Spleen (tissue), 11 donors: ENCODE data around the gene ZDHHC14. TPM values are rescaled to one million over a fixed set of nuclear protein-coding genes. Genes with fewer than 3 reads are reported as not detected.

Experiments used
- DNase-seq: peaks from one replicate; pipeline ENCODE4 v3.0.0-alpha.2; 2020
- H3K27ac ChIP-seq, 8 donors: fragments of 200-600 bp; sonication (generic) in 7 of 8; 1 replicate in 4 of 8; 2 replicates in 4 of 8; pipeline versions ENCODE4 v1.5.0 to v1.8.0; 2016 to 2021; ENCODE audit warnings: inconsistent platforms in 4 of 8, mild to moderate bottlenecking in 4 of 8, moderate library complexity in 1 of 8
- H3K27me3 ChIP-seq, 7 donors: fragments of 200-600 bp; sonication (generic) in 6 of 7; replicated peaks in 1 of 7; 1 replicate in 4 of 7; 2 replicates in 3 of 7; pipeline versions ENCODE4 v1.5.0 to v1.8.0; 2016 to 2021; ENCODE audit warnings: inconsistent platforms in 3 of 7, mild to moderate bottlenecking in 1 of 7
- H3K36me3 ChIP-seq, 6 donors: fragments of 200-600 bp; sonication (generic) in 5 of 6; 1 replicate in 4 of 6; 2 replicates in 2 of 6; pipeline versions ENCODE4 v1.5.0 to v1.8.0; 2016 to 2021; ENCODE audit warnings: inconsistent platforms in 2 of 6
- H3K4me1 ChIP-seq, 6 donors: fragments of 200-600 bp; sonication (generic) in 5 of 6; 1 replicate in 3 of 6; 2 replicates in 3 of 6; pipeline versions ENCODE4 v1.5.0 to v1.8.0; 2016 to 2021; ENCODE audit warnings: inconsistent platforms in 3 of 6
- H3K4me3 ChIP-seq, 8 donors: fragments of 200-600 bp; sonication (generic) in 7 of 8; 1 replicate in 4 of 8; 2 replicates in 4 of 8; pipeline versions ENCODE4 v1.5.0 to v1.8.0; 2016 to 2021; ENCODE audit warnings: inconsistent platforms in 4 of 8, mild to moderate bottlenecking in 4 of 8, moderate library complexity in 2 of 8
- H3K9me3 ChIP-seq, 8 donors: fragments of 200-600 bp; sonication (generic) in 7 of 8; 1 replicate in 4 of 8; 2 replicates in 4 of 8; pipeline versions ENCODE4 v1.5.0 to v1.8.0; 2016 to 2021; ENCODE audit warnings: inconsistent platforms in 4 of 8
- POLR2A ChIP-seq, 3 donors: fragments of 450-650 bp; IDR thresholded peaks; one replicate each; pipeline ENCODE4 v1.5.1; 2017; ENCODE audit warnings: antibody characterized with exemption in 3 of 3, mild to moderate bottlenecking in 1 of 3
- POLR2AphosphoS5 ChIP-seq, 3 donors: sonication (generic); formaldehyde crosslinking; IDR thresholded peaks; one replicate each; pipeline ENCODE4 v1.5.1; 2017; ENCODE audit warnings: antibody characterized with exemption in 3 of 3
- WGBS, 5 donors: extraction: QIAGEN DNeasy Blood & Tissue Kit in 3 of 5; methylation state at CpG; one replicate each; pipeline versions ENCODE4 v1.1.5 to v1.1.7; 2013 to 2018; 5-methylcytosine and 5-hydroxymethylcytosine counted together
- intact Hi-C: fragments of 100-400 bp; cut with DNase I; formaldehyde crosslinking; loops from one replicate; pipeline ENCODE4 v1.15.0; 2023; ENCODE audit warnings: low total_unique reads
- polyA plus RNA-seq, 3 donors: library from polyadenylated mRNA; stranded (reverse); fragments of 200-250 nt; gene quantifications; one replicate each; pipeline ENCODE4 v1.2.1, GENCODE V29; 2013
- total RNA-seq, 7 donors: library from RNA; depleted of rRNA in 3 of 7; stranded (reverse); fragments of >200 nt in 3 of 7; fragmentation: NEBNext Ultra II Directional in 4 of 7; extraction: Animal tissue kit (Norgen Biotek cat#: 25700) in 4 of 7; gene quantifications; one replicate each; pipeline versions ENCODE4 v1.1.0 to v1.2.1, GENCODE V29; 2016 to 2021
- TF ChIP-seq, protein P1 (sequence below), 11 experiments: fragments of 200-600 bp in 7 of 11; fragments of 450-650 bp in 4 of 11; sonication (generic) in 4 of 11; IDR thresholded peaks in 8 of 11; conservative IDR thresholded peaks in 3 of 11; 1 replicate in 7 of 11; 2 replicates in 4 of 11; pipeline versions ENCODE4 v1.4.0 to v1.8.0; 2016 to 2021; ENCODE audit warnings: antibody characterized with exemption in 11 of 11, inconsistent platforms in 4 of 11, mild to moderate bottlenecking in 1 of 11
- donor health status: healthy with polysubstance abuse.
- donor health status: DM: no; HTN: no; CAD: no; lungs with moderate emphysema.
- donor health status: DM: no; HTN: no; CAD: no.
- donor health status: Bipolar disorder and iron deficiency.
- donor health status: healthy.
- donor health status: DM: no; HTN: no; CAD: no.
- donor health status: DM: yes; HTN: yes; CAD: no.

ZDHHC14 gene
- total and polyA plus RNA-seq, 10 donors, result 7.8 to 18.2 (median 11.7) TPM

DNA sequence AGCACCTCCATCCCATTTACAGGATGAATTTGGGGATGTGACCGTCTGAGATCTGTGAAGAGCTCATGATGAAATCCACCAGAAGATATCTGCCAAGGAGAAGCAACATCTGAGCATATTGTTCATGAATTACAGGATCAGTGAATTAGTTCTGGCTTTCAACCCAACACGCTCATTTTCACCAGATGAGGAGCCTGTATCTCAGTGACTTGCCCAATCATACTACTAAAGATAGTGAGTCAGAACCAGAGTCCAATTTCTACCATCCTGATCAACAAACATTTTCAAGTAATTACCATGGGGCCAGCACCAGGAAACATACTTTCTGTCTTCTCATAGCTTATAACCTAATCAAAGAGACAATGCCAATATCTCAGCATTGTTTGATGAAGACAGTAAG is 116.6 kb downstream of the ZDHHC14 start:
- peaks cover 3 to 26% (median 8%) of the 10 kb centered on the region in 6 donors for H3K4me1 ChIP-seq
- no peak overlapping the region for H3K27ac ChIP-seq
- peaks cover 0 to 3% (median 0%) of the 10 kb centered on the region in 8 donors for H3K9me3 ChIP-seq
- H3K27me3 ChIP-seq, result no peaks in the 10 kb centered on the region
- DNase-seq, result no peak
- 88 to 98% (median 91%) methylated on average over 2 of the region's 2 CpGs for WGBS, 5 donors
- intact Hi-C loops, result no loop called here
- TF ChIP-seq POLR2A (IDR thresholded peaks at IDR 0.05) (no peak), POLR2AphosphoS5 (IDR thresholded peaks at IDR 0.05) (no peak)
- TF ChIP-seq, protein P1, sequence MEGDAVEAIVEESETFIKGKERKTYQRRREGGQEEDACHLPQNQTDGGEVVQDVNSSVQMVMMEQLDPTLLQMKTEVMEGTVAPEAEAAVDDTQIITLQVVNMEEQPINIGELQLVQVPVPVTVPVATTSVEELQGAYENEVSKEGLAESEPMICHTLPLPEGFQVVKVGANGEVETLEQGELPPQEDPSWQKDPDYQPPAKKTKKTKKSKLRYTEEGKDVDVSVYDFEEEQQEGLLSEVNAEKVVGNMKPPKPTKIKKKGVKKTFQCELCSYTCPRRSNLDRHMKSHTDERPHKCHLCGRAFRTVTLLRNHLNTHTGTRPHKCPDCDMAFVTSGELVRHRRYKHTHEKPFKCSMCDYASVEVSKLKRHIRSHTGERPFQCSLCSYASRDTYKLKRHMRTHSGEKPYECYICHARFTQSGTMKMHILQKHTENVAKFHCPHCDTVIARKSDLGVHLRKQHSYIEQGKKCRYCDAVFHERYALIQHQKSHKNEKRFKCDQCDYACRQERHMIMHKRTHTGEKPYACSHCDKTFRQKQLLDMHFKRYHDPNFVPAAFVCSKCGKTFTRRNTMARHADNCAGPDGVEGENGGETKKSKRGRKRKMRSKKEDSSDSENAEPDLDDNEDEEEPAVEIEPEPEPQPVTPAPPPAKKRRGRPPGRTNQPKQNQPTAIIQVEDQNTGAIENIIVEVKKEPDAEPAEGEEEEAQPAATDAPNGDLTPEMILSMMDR (IDR thresholded peaks at IDR 0.05 in 8 of 11, conservative IDR thresholded peaks at IDR 0.05 in 3 of 11), result no peak
- H3K4me3 ChIP-seq, result no peak overlapping the region
- H3K36me3 ChIP-seq, result no peaks in the 10 kb centered on the region

DNA sequence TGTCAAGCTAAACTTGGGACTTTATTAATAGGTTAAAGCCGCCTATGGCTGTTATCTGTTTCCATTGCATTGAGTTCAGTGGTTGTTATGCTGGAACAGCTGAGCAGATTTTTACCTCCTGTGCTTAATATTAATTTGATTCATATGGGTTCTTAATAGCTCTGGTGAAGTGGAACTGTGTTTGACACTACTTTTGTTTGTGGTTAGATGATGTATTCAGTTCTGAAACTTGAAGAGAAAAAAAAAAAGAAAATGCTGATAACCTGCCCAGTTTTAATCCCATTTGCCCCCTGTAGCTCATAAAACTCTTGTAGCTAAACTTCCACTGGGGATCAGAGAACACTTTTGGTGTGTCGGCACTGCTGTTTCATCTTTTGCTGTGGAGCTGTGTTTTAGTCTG is 117.8 kb downstream of the ZDHHC14 start:
- Histone ChIP-seq H3K27me3 (no peaks in the 10 kb centered on the region), H3K27ac (no peak overlapping the region), H3K4me3 (no peak overlapping the region), H3K4me1 (peaks cover 3 to 26% (median 8%) of the 10 kb centered on the region in 6 donors), H3K36me3 (no peaks in the 10 kb centered on the region), H3K9me3 (peaks cover 0 to 3% (median 0%) of the 10 kb centered on the region in 8 donors)
- no peak for DNase-seq
- TF ChIP-seq POLR2AphosphoS5 (IDR thresholded peaks at IDR 0.05), result no peak
- TF ChIP-seq POLR2A (IDR thresholded peaks at IDR 0.05), result no peak
- TF ChIP-seq, protein P1 (IDR thresholded peaks at IDR 0.05 in 8 of 11, conservative IDR thresholded peaks at IDR 0.05 in 3 of 11), result no peak
- intact Hi-C loops, result no loop called here
- 85 to 94% (median 91%) methylated on average over 2 of the region's 2 CpGs for WGBS, 5 donors

DNA sequence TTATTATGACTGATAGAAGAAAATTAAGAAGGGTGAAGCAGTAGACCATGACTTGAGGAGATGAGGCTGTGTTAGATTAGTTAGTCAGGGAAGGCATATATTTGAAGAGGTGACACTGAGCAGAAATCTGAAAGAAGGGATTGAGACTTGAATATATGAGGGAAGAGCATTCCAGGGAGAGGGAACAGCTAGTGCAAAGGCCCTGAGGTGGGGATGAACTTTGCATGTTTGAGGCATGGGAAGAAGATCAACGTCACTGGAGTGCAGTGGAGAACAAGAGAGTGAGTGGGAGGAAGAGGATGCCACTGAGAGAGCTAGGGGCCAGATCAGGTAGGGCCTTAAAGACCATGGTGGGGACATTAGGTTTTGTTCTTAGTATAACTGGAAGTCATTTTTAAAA is 119.0 kb downstream of the ZDHHC14 start:
- Histone ChIP-seq H3K27me3 (no peaks in the 10 kb centered on the region), H3K27ac (no peak overlapping the region), H3K4me1 (peaks cover 0 to 26% (median 6%) of the 10 kb centered on the region in 6 donors), H3K36me3 (no peaks in the 10 kb centered on the region), H3K9me3 (peaks cover 0 to 6% (median 1%) of the 10 kb centered on the region in 8 donors), H3K4me3 (no peak overlapping the region)
- DNase-seq, result no peak
- intact Hi-C loops, result no loop called here
- 68 to 87% (median 83%) methylated on average over 1 of the region's 1 CpG for WGBS, 5 donors
- no peak for TF ChIP-seq POLR2A (IDR thresholded peaks at IDR 0.05)
- TF ChIP-seq POLR2AphosphoS5 (IDR thresholded peaks at IDR 0.05), result no peak
- TF ChIP-seq, protein P1 (IDR thresholded peaks at IDR 0.05 in 8 of 11, conservative IDR thresholded peaks at IDR 0.05 in 3 of 11), result no peak

DNA sequence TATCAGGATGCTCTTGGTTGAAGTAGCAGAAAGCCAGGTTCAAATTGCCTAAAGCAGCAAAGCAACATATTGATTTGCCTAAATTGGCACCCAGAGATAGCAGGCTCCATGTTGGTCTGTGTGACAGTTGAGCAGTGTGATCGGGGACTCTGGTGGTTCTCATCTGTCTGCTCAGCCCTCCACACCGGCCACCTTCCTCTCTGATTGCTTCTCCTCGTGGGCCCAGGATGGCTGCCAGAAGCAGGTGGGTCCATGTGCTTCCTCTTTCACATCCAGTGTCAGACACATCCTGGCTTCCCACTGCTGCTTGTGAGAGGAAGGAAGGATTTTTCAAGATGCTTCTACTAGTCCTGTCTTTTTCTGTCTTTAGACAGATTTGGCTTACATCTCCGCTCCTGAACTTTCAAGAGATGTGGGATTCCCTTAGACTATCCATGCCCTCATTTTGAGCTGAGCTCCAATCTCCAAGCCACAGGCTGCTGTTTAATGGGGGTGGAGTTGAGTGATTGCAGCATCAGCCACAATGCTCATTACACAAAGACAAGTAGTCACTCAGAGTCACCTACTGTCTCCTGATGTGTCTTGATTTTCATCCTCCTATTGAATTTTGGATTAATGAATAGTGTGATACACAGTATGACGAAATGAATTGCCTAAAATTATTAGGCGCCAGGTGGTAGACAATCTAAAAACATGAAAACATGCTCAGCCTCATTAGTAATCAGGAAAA is 122.2 kb downstream of the ZDHHC14 start:
- H3K27ac ChIP-seq, result no peak overlapping the region
- peaks cover 3 to 25% (median 19%) of the 10 kb centered on the region in 8 donors for H3K9me3 ChIP-seq
- H3K4me3 ChIP-seq, result no peak overlapping the region
- no peaks in the 10 kb centered on the region for H3K27me3 ChIP-seq
- H3K36me3 ChIP-seq, result peaks cover 0 to 3% (median 0%) of the 10 kb centered on the region in 6 donors
- H3K4me1 ChIP-seq, result peaks cover 0 to 22% (median 3%) of the 10 kb centered on the region in 6 donors
- TF ChIP-seq, protein P1 (IDR thresholded peaks at IDR 0.05 in 8 of 11, conservative IDR thresholded peaks at IDR 0.05 in 3 of 11), result no peak
- no peak for TF ChIP-seq POLR2A (IDR thresholded peaks at IDR 0.05)
- TF ChIP-seq POLR2AphosphoS5 (IDR thresholded peaks at IDR 0.05), result no peak
- 50 to 71% (median 65%) methylated on average over 6 of the region's 6 CpGs for WGBS, 5 donors
- DNase-seq, result no peak
- intact Hi-C loops, result no loop called here
